PC-3 (cell line): ENCODE data around the gene GLCE. TPM values are rescaled to one million over a fixed set of nuclear protein-coding genes. Genes with fewer than 3 reads are reported as not detected.
"Not testable (repeated sequence)": the region's sequence is repeated elsewhere in the genome, so short reads cannot be mapped to it uniquely, and the experiment has no call there.

ENCODE experiments used
- ATAC-seq: fragments of 200-7000 bp; cut with Tn5 transposase; 2 replicates; pipeline ENCODE4 v1.9.1; 2020; ENCODE audit warnings: mild to moderate bottlenecking, moderate library complexity
- BruUV-seq: library from RNA; stranded (reverse); fragments of 400-500 nt; replicated peaks from 2 replicates; lab custom pipeline; 2021; lab: Mats Ljungman, UMichigan
- CTCF ChIA-PET: fragments of 300-600 bp; sonication (Branson Sonifier 250); formaldehyde crosslinking; loops from one replicate; lab custom pipeline; 2022; ENCODE audit warnings: antibody characterized with exemption; lab: Charles Lee
- POLR2A ChIA-PET: fragments of 300-600 bp; sonication (Branson Sonifier 250); formaldehyde crosslinking; loops from one replicate; lab custom pipeline; 2022; ENCODE audit warnings: antibody characterized with exemption; ENCODE audit not compliant: unreplicated experiment; lab: Charles Lee
- DNase-seq: peaks from one replicate; pipeline ENCODE4 v3.0.0-alpha.2; 2015
- H2AFZ ChIP-seq: fragments of 300-600 bp; sonication (generic); 2 replicates; pipeline ENCODE4 v1.6.0; 2016; ENCODE audit warnings: antibody characterized with exemption, low read length
- H3F3A ChIP-seq: fragments of 300-600 bp; sonication (generic); one replicate; pipeline ENCODE4 v1.6.0; 2017; ENCODE audit warnings: antibody characterized with exemption, low read length, control low read depth, mild to moderate bottlenecking; ENCODE audit not compliant: unreplicated experiment
- H3K27ac ChIP-seq: fragments of 300-600 bp; sonication (generic); 2 replicates; pipeline ENCODE4 v1.5.1; 2016; ENCODE audit warnings: mild to moderate bottlenecking, low read length
- H3K27me3 ChIP-seq: fragments of 300-600 bp; sonication (generic); 2 replicates; pipeline ENCODE4 v1.6.1; 2016; ENCODE audit warnings: low read length, mixed read lengths
- H3K36me3 ChIP-seq: fragments of 300-600 bp; sonication (generic); 2 replicates; pipeline ENCODE4 v1.6.1; 2016; ENCODE audit warnings: low read depth, mixed run types, low read length, mixed read lengths
- H3K4me1 ChIP-seq: fragments of 300-600 bp; sonication (generic); 2 replicates; pipeline ENCODE4 v1.5.1; 2016; ENCODE audit warnings: low read length; ENCODE audit not compliant: insufficient read depth
- H3K4me2 ChIP-seq: fragments of 300-600 bp; sonication (generic); 2 replicates; pipeline ENCODE4 v1.6.0; 2016; ENCODE audit warnings: low read length
- H3K4me3 ChIP-seq: fragments of 300-600 bp; sonication (generic); 2 replicates; pipeline ENCODE4 v1.5.1; 2016; ENCODE audit warnings: mild to moderate bottlenecking, low read length, mixed read lengths
- H3K79me2 ChIP-seq: fragments of 300-600 bp; sonication (generic); 2 replicates; pipeline ENCODE4 v1.6.1; 2017; ENCODE audit warnings: low read length, mixed read lengths
- H3K9ac ChIP-seq: fragments of 300-600 bp; sonication (generic); 2 replicates; pipeline ENCODE4 v1.6.0; 2016; ENCODE audit warnings: mild to moderate bottlenecking, low read length
- H3K9me2 ChIP-seq: fragments of 300-600 bp; sonication (generic); replicated peaks from 2 replicates; pipeline ENCODE4 v1.6.1; 2016; ENCODE audit warnings: mixed run types, low read length, mixed read lengths
- H3K9me3 ChIP-seq: fragments of 300-600 bp; sonication (generic); 2 replicates; pipeline ENCODE4 v1.6.1; 2016; ENCODE audit warnings: low read length, mixed read lengths
- H4K20me1 ChIP-seq: fragments of 300-600 bp; sonication (generic); 2 replicates; pipeline ENCODE4 v1.6.1; 2016; ENCODE audit warnings: low read length, mixed read lengths
- CTCF ChIP-seq: fragments of 300-600 bp; sonication (generic); conservative IDR thresholded peaks from 2 replicates; pipeline ENCODE4 v1.5.1; 2017; ENCODE audit warnings: antibody characterized with exemption, low read depth, mild to moderate bottlenecking, low read length
- EZH2 ChIP-seq: fragments of 300-600 bp; sonication (generic); IDR thresholded peaks from one replicate; pipeline ENCODE4 v1.6.1; 2017; ENCODE audit warnings: antibody characterized with exemption, mild to moderate bottlenecking, low read length; ENCODE audit not compliant: unreplicated experiment
- EZH2phosphoT487 ChIP-seq: fragments of 300-600 bp; sonication (generic); IDR thresholded peaks from 2 replicates; pipeline ENCODE4 v1.6.1; 2018; ENCODE audit warnings: mild to moderate bottlenecking, antibody characterized with exemption, low read length, borderline replicate concordance
- intact Hi-C: fragments of 100-400 bp; cut with micrococcal nuclease; formaldehyde crosslinking; loops from 2 replicates; pipeline ENCODE4 v1.9.0; 2023
- total RNA-seq: library from RNA; depleted of rRNA; stranded (reverse); fragments of >200 nt; gene quantifications from 2 replicates; pipeline ENCODE4 v1.2.3, GENCODE V29; 2014

The GLCE gene
- total RNA-seq, 1 experiment from 2014 or later, result 15.4 TPM

GRCh38 chr15:69290346-69291164, 130.1 kb downstream of the GLCE start:
- no TSS peak for BruUV-seq
- no peak overlapping the region for H2AFZ ChIP-seq
- H3K4me1 ChIP-seq, result no peaks in the 10 kb centered on the region
- H3K9me2 ChIP-seq, result no peaks in the 10 kb centered on the region
- ChIA-PET CTCF (no interaction called here), POLR2A (no interaction called here)
- ATAC-seq (no peak), DNase-seq (no peak)
- no peaks in the 10 kb centered on the region for H3K79me2 ChIP-seq
- H3K4me2 ChIP-seq, result no peak overlapping the region
- no peaks in the 10 kb centered on the region for H4K20me1 ChIP-seq
- H3F3A ChIP-seq, result no peaks in the 10 kb centered on the region
- H3K9me3 ChIP-seq, result no peaks in the 10 kb centered on the region
- intact Hi-C loops, result no loop called here
- H3K27me3 ChIP-seq, result no peaks in the 10 kb centered on the region
- no peak overlapping the region for H3K4me3 ChIP-seq
- H3K36me3 ChIP-seq, result no peaks in the 10 kb centered on the region
- no peak overlapping the region for H3K9ac ChIP-seq
- TF ChIP-seq CTCF (no peak), EZH2phosphoT487 (no peak), EZH2 (no peak)
- H3K27ac ChIP-seq, result no peak overlapping the region

- H2AFZ ChIP-seq, H3K4me1 ChIP-seq, H3K79me2 ChIP-seq, H3K9me3 ChIP-seq, H3K27ac ChIP-seq, intact Hi-C loops, POLR2A ChIA-PET, H4K20me1 ChIP-seq, ATAC-seq, CTCF ChIA-PET, H3K36me3 ChIP-seq, H3K9me2 ChIP-seq, DNase-seq, H3K9ac ChIP-seq, H3K27me3 ChIP-seq, BruUV-seq, H3K4me3 ChIP-seq, H3K4me2 ChIP-seq, H3F3A ChIP-seq: not testable (repeated sequence)
These were observed 131.2 kb downstream of the GLCE start for GRCh38 chr15:69291651-69292050.

- DNase-seq (no peak), ATAC-seq (no peak)
- no peaks in the 10 kb centered on the region for H3F3A ChIP-seq
- H3K36me3 ChIP-seq, result no peaks in the 10 kb centered on the region
- TF ChIP-seq CTCF (no peak), EZH2 (no peak), EZH2phosphoT487 (no peak)
- no peak overlapping the region for H3K4me3 ChIP-seq
- intact Hi-C loops, result no loop called here
- CTCF ChIA-PET, result no interaction called here
- H3K27ac ChIP-seq, result no peak overlapping the region
- no peak overlapping the region for H3K4me2 ChIP-seq
- no peak overlapping the region for H2AFZ ChIP-seq
- H3K9me3 ChIP-seq, result no peaks in the 10 kb centered on the region
- no peaks in the 10 kb centered on the region for H3K79me2 ChIP-seq
- no peaks in the 10 kb centered on the region for H3K9me2 ChIP-seq
- H4K20me1 ChIP-seq, result no peaks in the 10 kb centered on the region
- POLR2A ChIA-PET, result no interaction called here
- no peaks in the 10 kb centered on the region for H3K4me1 ChIP-seq
- no peak overlapping the region for H3K9ac ChIP-seq
- H3K27me3 ChIP-seq, result no peaks in the 10 kb centered on the region
- no TSS peak for BruUV-seq
These were observed 132.5 kb downstream of the GLCE start for GRCh38 chr15:69292826-69293420.
